ENCODE results near the gene HS3ST6. TPM values are rescaled to one million over a fixed set of nuclear protein-coding genes. Genes with fewer than 3 reads are reported as not detected.
A peak's percentile ranks its signal among the peaks of the same experiment; 100 is the strongest.

HS3ST6 gene
- total and polyA plus RNA-seq, 9 of the 15 experiments (the other 6 are each of a cell fraction or from before 2014, with no cell fraction given): not detected

GRCh38 chr16:1959269-1960039 is 41.2 kb upstream of the HS3ST6 start, which contains the start of gene NDUFB10 (continued):
- no peak for TF ChIP-seq RBM39 (optimal IDR thresholded peaks at IDR 0.05; ENCODE audit: low read depth, low read length)
- TF ChIP-seq JUN (IDR thresholded peaks at IDR 0.05; ENCODE audit: borderline replicate concordance, low read depth, low read length): no peak
- no peak for TF ChIP-seq JUN (CRISPR knock-in tag; IDR thresholded peaks at IDR 0.05; ENCODE audit: borderline replicate concordance)
- TF ChIP-seq GMEB1 (CRISPR knock-in tag; IDR thresholded peaks at IDR 0.05): peak; percentile 89
- no peak for TF ChIP-seq PHB2 (IDR thresholded peaks at IDR 0.05; ENCODE audit: low read depth)
- TF ChIP-seq SIN3A (IDR thresholded peaks at IDR 0.05; ENCODE audit: borderline replicate concordance in 2 of 2, control insufficient read depth in 1 of 2, low read depth in 2 of 2, low read length in 2 of 2): peak; percentile 68 to 75; a peak in 2 of 4 replicates
- no peak for TF ChIP-seq SRSF9 (IDR thresholded peaks at IDR 0.05; ENCODE audit: borderline replicate concordance, low read depth, low read length)
- no peak for TF ChIP-seq COPS2 (conservative IDR thresholded peaks at IDR 0.05)
- TF ChIP-seq PTRF (tag; IDR thresholded peaks at IDR 0.05): no peak
- peak; percentile 52; the same call in 1 of the 2 replicates for TF ChIP-seq VEZF1 (CRISPR knock-in tag; IDR thresholded peaks at IDR 0.05)
- TF ChIP-seq POU5F1 (IDR thresholded peaks at IDR 0.05; ENCODE audit: borderline replicate concordance, low read depth, low read length, partially characterized antibody): peak; percentile 77
- TF ChIP-seq POLR2AphosphoS5 (IDR thresholded peaks at IDR 0.05; ENCODE audit: control insufficient read depth, insufficient read depth, low read depth, low read length): peak; percentile 51; the same call in 1 of the 2 replicates
- no peak for TF ChIP-seq C11orf30 (IDR thresholded peaks at IDR 0.05; ENCODE audit: low read depth)
- TF ChIP-seq ZNF740 (CRISPR knock-in tag; IDR thresholded peaks at IDR 0.05): no peak
- TF ChIP-seq ZNF740 (tag; IDR thresholded peaks at IDR 0.05): no peak
- TF ChIP-seq CBFB (CRISPR knock-in tag; IDR thresholded peaks at IDR 0.05): 0 out of 2 replicates have a peak, but pooled peaks have one; percentile 65
- peak; percentile 37 to 45 for TF ChIP-seq E2F6 (IDR thresholded peaks at IDR 0.05; ENCODE audit: borderline replicate concordance in 1 of 2, extremely low read depth in 1 of 2, insufficient read depth in 1 of 2, insufficient read length in 1 of 2, low read depth in 1 of 2, low read length in 1 of 2, poor library complexity in 1 of 2, severe bottlenecking in 1 of 2)
- peak; percentile 82 for TF ChIP-seq SMAD4 (CRISPR knock-in tag; conservative IDR thresholded peaks at IDR 0.05)
- no peak for TF ChIP-seq ZBED1 (IDR thresholded peaks at IDR 0.05)
- TF ChIP-seq ZNF668 (CRISPR knock-in tag; IDR thresholded peaks at IDR 0.05): no peak
- peak; percentile 97 for TF ChIP-seq ZNF143 (CRISPR knock-in tag; IDR thresholded peaks at IDR 0.05)
- TF ChIP-seq ETS2 (tag; IDR thresholded peaks at IDR 0.05; ENCODE audit: borderline replicate concordance, poor library complexity, severe bottlenecking): no peak
- TF ChIP-seq ZNF253 (CRISPR knock-in tag; conservative IDR thresholded peaks at IDR 0.05): no peak
